HFF-Myc (cell line): ENCODE measurements around the gene CGRRF1.

Source experiments
- DNase-seq: peaks from one replicate; pipeline ENCODE4 v3.0.0-alpha.2; 2011; ENCODE audit warnings: low read depth; ENCODE audit errors: extremely low read depth
- H3K4me3 ChIP-seq: replicated peaks from 2 replicates; pipeline ENCODE4 v1.5.1; 2011; ENCODE audit warnings: low read depth, mild to moderate bottlenecking, control low read depth, low read length
- TF ChIP-seq, protein P1 (sequence below): IDR thresholded peaks from 2 replicates; pipeline ENCODE4 v1.5.1; 2012; ENCODE audit warnings: mild to moderate bottlenecking, low read depth, low read length, control low read depth; ENCODE audit errors: missing control alignments

Gene CGRRF1

DNA sequence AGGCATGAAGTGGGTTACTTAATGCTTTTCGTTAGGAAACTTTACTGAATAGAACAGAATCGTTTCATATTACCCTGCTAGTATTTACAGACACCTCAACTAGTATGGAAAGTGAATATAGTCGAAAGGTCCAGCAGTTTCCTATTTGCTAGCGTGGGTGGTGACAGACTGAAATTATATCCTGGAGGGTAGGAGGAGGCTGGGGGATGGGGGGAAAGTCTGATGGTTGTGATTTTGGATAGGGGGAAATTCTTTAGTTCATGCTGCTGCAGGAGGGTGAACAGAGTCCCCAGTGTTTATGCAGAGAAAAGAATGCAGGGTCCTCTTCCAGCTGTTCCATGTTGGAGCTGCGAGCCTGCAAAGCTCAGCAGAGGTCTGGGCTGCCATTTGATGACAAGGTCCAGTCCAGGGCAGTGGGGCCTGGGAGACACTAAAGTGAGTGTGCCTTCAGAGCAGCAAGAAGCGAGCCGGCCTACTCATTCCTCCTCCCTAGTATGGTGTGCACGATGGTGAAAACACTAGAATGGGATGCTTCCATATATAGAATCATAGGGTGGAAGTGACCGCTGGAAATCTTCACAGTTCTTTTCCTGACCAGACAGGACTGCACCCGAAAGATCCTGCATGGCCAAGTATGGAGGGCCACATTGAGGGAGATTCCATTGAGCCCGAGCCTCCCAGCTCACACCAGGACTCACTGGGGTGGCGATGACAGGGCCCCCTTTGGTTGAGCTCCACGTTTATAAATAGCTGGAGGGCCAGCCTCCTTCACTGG, 59.3 kb downstream of the CGRRF1 start:
- TF ChIP-seq, protein P1, sequence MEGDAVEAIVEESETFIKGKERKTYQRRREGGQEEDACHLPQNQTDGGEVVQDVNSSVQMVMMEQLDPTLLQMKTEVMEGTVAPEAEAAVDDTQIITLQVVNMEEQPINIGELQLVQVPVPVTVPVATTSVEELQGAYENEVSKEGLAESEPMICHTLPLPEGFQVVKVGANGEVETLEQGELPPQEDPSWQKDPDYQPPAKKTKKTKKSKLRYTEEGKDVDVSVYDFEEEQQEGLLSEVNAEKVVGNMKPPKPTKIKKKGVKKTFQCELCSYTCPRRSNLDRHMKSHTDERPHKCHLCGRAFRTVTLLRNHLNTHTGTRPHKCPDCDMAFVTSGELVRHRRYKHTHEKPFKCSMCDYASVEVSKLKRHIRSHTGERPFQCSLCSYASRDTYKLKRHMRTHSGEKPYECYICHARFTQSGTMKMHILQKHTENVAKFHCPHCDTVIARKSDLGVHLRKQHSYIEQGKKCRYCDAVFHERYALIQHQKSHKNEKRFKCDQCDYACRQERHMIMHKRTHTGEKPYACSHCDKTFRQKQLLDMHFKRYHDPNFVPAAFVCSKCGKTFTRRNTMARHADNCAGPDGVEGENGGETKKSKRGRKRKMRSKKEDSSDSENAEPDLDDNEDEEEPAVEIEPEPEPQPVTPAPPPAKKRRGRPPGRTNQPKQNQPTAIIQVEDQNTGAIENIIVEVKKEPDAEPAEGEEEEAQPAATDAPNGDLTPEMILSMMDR = no peak

DNA sequence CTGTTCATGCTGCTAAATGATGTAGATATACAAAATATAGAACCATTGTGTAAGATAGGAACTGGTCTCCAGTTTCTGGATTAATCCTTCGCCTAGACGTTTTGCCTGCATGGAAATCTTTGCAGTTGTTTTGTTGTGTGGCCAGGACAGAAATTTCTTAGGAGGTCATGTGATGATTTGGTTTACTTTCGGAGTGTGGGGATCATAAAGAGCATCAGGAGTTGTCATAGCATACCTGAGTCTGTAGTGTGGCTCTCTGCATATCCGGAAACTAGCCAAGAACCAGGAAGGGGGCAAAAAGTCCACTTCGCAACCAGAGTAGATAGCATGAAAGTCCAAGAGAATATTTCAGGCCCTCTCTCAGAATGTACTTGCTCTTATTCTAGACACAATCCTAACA, 60.3 kb downstream of the CGRRF1 start:
- no peak for DNase-seq
- peak overlapping the region; percentile 75 for H3K4me3 ChIP-seq

More for the DNA sequence above, 59.3 kb downstream of the CGRRF1 start:
- DNase-seq = no peak
- peak overlapping the region; percentile 75 for H3K4me3 ChIP-seq

DNA sequence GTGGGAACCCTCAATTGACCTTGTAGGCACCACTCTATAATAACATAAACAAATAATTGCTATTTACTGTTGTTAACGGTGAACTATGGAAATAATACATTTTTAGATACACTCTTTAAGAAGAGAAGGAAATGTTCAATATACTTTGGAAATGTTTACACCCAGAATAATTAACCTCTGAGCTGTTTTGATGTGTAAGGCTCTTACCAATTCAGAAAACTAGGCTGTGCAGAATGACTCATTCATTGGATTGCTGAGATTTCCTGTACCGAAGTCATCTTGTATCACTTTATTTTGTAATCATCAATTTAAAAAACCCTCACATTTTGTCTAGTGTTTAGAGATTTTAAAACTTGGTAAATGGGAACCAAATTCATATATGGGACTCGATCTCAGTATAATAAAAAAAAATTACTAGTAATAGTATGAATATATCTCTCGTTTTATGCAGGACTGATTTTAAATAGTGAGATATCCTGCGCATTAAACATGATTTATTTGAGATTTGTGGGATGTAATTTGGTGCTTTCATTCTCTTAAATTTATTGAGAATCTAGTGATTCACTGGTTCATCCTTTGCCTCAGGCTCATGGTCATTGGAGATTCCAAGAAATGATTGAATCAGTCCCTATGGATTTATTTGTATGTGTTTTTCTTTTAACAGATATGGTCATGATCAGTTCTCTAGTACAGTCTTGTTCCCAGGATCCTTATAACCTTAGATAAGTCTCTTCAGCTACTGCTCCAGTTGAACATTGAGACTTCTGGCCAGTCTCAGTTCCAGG, 61.1 kb downstream of the CGRRF1 start:
- TF ChIP-seq, protein P1 = no peak
- H3K4me3 ChIP-seq = peak overlapping the region; percentile 75
- DNase-seq = no peak

More for the DNA sequence above, 60.3 kb downstream of the CGRRF1 start:
- TF ChIP-seq, protein P1 = no peak

DNA sequence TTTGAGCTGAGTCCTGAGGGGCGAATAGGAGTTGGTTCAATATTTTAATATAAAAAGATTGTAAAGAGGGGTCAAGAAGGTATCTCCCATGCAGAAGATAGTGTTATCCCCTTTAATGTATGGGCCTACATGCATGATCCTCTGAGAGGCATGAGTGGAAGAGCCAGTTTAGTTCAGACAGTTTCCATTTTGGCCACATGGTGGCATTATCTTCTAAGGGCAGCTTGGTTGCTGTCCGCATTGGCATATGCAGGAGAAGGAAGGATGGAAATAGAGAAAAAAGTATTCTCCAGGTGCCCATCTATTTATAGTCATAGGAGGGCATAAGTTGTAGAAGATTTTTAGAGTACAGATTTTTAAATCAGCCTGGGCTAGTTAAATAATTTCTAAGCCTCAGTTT, 62.6 kb downstream of the CGRRF1 start:
- TF ChIP-seq, protein P1 = peak; percentile 53
- H3K4me3 ChIP-seq = no peak overlapping the region
- DNase-seq = no peak

DNA sequence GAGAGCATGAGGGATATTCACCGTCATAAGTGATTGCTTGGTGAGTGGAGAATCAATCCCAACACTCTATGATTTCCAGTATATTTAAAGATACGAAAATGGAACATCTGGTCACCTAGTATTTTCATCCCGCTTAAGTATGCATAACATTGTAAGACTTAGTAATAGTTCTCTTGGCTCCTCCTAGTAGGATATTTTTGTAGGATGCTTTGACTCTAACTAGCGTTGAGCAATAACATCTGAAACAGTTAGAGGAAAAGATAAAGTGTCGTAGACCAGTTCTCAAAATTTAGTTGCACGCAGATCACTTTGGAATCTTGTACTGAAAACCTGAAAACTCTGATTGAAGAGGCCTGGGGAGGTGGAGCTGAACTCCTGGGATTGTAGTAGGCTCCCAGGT, 64.8 kb downstream of the CGRRF1 start:
- TF ChIP-seq, protein P1 = no peak
- no peak overlapping the region for H3K4me3 ChIP-seq
- DNase-seq = no peak

DNA sequence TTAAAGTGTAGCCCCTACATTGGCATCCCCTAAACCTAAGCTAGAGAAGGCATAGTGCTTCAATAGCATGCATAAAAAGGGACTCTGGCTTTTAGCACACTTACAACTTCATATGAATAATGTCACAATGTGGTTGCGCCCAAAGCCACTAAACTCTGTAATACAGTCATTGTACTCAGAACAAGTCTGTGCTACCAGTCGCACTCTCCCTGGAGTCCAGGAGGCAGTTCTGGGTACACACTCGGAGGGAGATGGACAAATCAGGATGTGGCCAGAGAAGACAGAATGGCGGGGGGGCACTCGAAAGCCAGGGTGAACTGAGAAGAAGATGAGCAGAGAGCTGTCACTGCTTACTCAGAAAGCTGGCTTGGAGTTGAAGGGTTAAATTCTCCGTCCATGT, 67.8 kb downstream of the CGRRF1 start:
- DNase-seq = no peak
- TF ChIP-seq, protein P1 = no peak
- H3K4me3 ChIP-seq = no peak overlapping the region
